Gastrocnemius medialis (tissue), 4 donors: ENCODE data around the gene LAMA1. TPM values are rescaled to one million over a fixed set of nuclear protein-coding genes. Genes with fewer than 3 reads are reported as not detected.

Source experiments
- ATAC-seq, 2 donors: fragments of 150-250 bp; one replicate each; pipeline ENCODE4 v1.9.1; 2016
- DNase-seq, 2 donors: peaks; one replicate each; pipeline ENCODE4 v3.0.0-alpha.2; 2019
- H3K27ac ChIP-seq, 4 donors: fragments of 200-600 bp; sonication (generic); 1 replicate in 1 of 4; 2 replicates in 3 of 4; pipeline ENCODE4 v1.5.1; 2016 to 2018; ENCODE audit warnings: mild to moderate bottlenecking in 2 of 4, moderate library complexity in 1 of 4
- H3K27me3 ChIP-seq, 3 donors: fragments of 200-600 bp; sonication (generic) in 2 of 3; 1 replicate in 1 of 3; 2 replicates in 2 of 3; pipeline versions ENCODE4 v1.5.1 to v1.6.0; 2016 to 2019; ENCODE audit warnings: mild to moderate bottlenecking in 1 of 3, moderate library complexity in 1 of 3
- H3K36me3 ChIP-seq, 2 donors: fragments of 200-600 bp; sonication (generic) in 1 of 2; one replicate each; pipeline ENCODE4 v1.5.1; 2017 to 2018
- H3K4me1 ChIP-seq, 2 donors: fragments of 200-600 bp; sonication (generic) in 1 of 2; one replicate each; pipeline ENCODE4 v1.5.1; 2016 to 2017; ENCODE audit warnings: mild to moderate bottlenecking in 2 of 2
- H3K4me3 ChIP-seq, 4 donors: fragments of 200-600 bp; sonication (generic) in 3 of 4; 1 replicate in 1 of 4; 2 replicates in 3 of 4; pipeline ENCODE4 v1.5.1; 2016 to 2019; ENCODE audit warnings: mild to moderate bottlenecking in 2 of 4
- H3K9me3 ChIP-seq, 3 donors: fragments of 200-600 bp; sonication (generic) in 2 of 3; 1 replicate in 1 of 3; 2 replicates in 2 of 3; pipeline ENCODE4 v1.5.1; 2016 to 2019
- POLR2A ChIP-seq, 2 donors: fragments of 450-650 bp; IDR thresholded peaks; one replicate each; pipeline ENCODE4 v1.6.1; 2017; ENCODE audit warnings: antibody characterized with exemption in 2 of 2, mild to moderate bottlenecking in 2 of 2, moderate library complexity in 2 of 2
- in situ Hi-C, 4 donors: fragments of 200-750 bp; cut with MboI; loops; one replicate each; pipeline versions ENCODE4 v1.15.0 to v1.8.0; 2017; ENCODE audit warnings: low sequenced_read_pairs in 4 of 4
- intact Hi-C: fragments of 100-400 bp; cut with DNase I; formaldehyde crosslinking; loops from one replicate; pipeline ENCODE4 v1.15.1; 2023; ENCODE audit warnings: low total_unique reads
- total RNA-seq, 4 donors: library from RNA; depleted of rRNA; stranded (reverse); fragments of >200 nt; gene quantifications; one replicate each; pipeline versions ENCODE4 v1.1.0 to v1.2.3, GENCODE V29; 2016
- TF ChIP-seq, protein P1 (sequence below), 5 experiments: fragments of 450-650 bp in 3 of 5; fragments of 200-600 bp in 2 of 5; sonication (generic) in 2 of 5; IDR thresholded peaks in 4 of 5; conservative IDR thresholded peaks in 1 of 5; 1 replicate in 4 of 5; 2 replicates in 1 of 5; pipeline ENCODE4 v1.5.1; 2016 to 2019; ENCODE audit warnings: antibody characterized with exemption in 5 of 5, mild to moderate bottlenecking in 3 of 5, moderate library complexity in 3 of 5

Gene LAMA1
- total RNA-seq, 4 donors from 2014 or later: 0.05 to 0.44 (median 0.09) TPM

DNA sequence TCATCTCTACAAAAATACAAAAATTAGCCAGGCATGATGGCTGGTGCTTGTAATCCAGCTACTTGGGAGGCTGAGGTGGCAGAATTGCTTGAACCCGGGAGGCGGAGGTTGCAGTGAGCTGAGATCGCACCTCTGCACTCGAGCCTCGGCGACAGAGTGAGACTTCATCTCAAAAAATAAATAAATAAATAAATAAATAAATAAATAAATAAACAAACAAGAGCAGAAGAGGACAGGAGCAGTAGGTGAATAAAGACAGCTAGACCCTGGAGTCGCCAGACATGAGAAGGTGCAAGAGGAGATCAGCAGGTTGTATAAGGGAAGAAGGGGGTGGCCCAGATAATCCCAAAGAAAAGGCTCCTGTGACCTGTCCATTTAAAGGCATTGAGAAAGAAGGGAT lies 12.3 kb downstream of the LAMA1 start:
- H3K27me3 ChIP-seq: no peaks in the 10 kb centered on the region
- intact Hi-C loops: no loop called here

DNA sequence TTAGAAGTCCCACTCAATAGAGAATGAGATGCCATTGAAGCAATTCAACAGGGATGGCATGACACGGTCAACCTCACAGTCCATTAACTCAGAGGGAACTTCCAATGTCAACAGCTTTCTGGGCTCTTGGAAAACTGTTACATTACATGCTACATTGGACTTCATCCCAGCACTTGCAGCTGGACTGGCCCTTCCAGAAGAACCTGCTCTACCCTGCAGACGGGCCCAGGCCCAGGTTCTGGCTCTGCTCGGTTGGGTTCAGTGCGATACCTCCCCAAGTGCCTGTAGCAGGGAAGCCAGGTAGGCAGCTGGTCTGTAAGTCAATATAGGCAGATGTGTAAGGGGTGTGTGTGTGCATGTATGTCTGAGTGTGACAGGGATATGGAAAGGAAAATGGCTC lies 12.9 kb downstream of the LAMA1 start:
- intact Hi-C loops: no loop called here
- H3K27ac ChIP-seq: no peak overlapping the region
- in situ Hi-C loops: no loop called here
- no peaks in the 10 kb centered on the region for H3K4me1 ChIP-seq
- no peak overlapping the region for H3K4me3 ChIP-seq
- DNase-seq (no peak), ATAC-seq (no peak)
- no peaks in the 10 kb centered on the region for H3K36me3 ChIP-seq
- H3K9me3 ChIP-seq: no peaks in the 10 kb centered on the region
- H3K27me3 ChIP-seq: no peaks in the 10 kb centered on the region
- TF ChIP-seq, protein P1, sequence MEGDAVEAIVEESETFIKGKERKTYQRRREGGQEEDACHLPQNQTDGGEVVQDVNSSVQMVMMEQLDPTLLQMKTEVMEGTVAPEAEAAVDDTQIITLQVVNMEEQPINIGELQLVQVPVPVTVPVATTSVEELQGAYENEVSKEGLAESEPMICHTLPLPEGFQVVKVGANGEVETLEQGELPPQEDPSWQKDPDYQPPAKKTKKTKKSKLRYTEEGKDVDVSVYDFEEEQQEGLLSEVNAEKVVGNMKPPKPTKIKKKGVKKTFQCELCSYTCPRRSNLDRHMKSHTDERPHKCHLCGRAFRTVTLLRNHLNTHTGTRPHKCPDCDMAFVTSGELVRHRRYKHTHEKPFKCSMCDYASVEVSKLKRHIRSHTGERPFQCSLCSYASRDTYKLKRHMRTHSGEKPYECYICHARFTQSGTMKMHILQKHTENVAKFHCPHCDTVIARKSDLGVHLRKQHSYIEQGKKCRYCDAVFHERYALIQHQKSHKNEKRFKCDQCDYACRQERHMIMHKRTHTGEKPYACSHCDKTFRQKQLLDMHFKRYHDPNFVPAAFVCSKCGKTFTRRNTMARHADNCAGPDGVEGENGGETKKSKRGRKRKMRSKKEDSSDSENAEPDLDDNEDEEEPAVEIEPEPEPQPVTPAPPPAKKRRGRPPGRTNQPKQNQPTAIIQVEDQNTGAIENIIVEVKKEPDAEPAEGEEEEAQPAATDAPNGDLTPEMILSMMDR (IDR thresholded peaks at IDR 0.05 in 4 of 5, conservative IDR thresholded peaks at IDR 0.05 in 1 of 5): no peak
- TF ChIP-seq POLR2A (IDR thresholded peaks at IDR 0.05): no peak

More for the DNA sequence above, 12.3 kb downstream of the LAMA1 start:
- no peak for ATAC-seq
- no peaks in the 10 kb centered on the region for H3K36me3 ChIP-seq
- H3K4me3 ChIP-seq: no peak overlapping the region
- no peak for DNase-seq
- H3K9me3 ChIP-seq: no peaks in the 10 kb centered on the region
- no peak for TF ChIP-seq POLR2A (IDR thresholded peaks at IDR 0.05)
- TF ChIP-seq, protein P1 (IDR thresholded peaks at IDR 0.05 in 4 of 5, conservative IDR thresholded peaks at IDR 0.05 in 1 of 5): no peak
- H3K27ac ChIP-seq: no peak overlapping the region
- H3K4me1 ChIP-seq: no peaks in the 10 kb centered on the region
- in situ Hi-C loops: no loop called here

DNA sequence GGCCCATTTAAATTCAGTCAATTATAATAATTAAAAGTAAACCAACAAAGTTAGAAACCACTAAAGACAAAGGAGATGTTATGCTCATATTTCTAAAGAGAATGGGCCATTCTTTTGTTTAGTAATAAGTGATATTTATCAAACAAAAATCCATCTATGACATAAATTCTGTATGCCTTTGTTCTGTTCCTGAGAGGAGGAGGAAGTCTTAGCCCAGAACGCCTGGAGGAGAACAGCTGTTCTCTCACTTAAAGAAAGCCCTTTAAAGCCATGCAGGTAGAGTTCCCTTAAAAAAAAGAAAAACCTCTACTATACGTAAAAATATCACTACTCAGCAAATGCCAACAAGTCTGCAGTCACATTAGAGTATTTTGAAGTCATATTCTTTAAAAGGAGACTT lies 15.5 kb downstream of the LAMA1 start:
- Histone ChIP-seq H3K4me1 (no peaks in the 10 kb centered on the region), H3K4me3 (no peak overlapping the region), H3K9me3 (no peaks in the 10 kb centered on the region), H3K27me3 (no peaks in the 10 kb centered on the region), H3K36me3 (no peaks in the 10 kb centered on the region), H3K27ac (no peak overlapping the region)
- DNase-seq: no peak
- intact Hi-C loops (no loop called here), in situ Hi-C loops (no loop called here)
- ATAC-seq: no peak
- TF ChIP-seq, protein P1 (IDR thresholded peaks at IDR 0.05 in 4 of 5, conservative IDR thresholded peaks at IDR 0.05 in 1 of 5): no peak
- no peak for TF ChIP-seq POLR2A (IDR thresholded peaks at IDR 0.05)

DNA sequence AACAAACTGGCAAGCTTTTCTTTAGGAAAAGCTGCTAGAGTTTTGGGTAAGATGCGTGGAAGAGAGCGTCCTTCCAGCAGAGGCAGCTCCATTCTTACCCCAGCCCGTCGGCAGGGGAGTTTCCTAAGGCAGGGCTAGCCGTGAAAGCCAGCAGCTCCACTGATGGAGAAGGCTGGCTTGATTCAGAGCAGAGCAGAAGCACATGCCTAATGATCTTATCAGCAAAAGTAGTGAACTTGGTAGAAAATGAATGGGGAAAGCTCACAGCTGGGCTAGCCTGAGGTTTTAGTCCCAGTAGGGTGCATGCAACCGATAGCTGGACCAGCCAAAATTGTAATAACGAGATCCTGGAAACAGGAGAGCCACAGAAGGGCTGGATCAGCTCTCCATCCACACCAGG lies 20.8 kb downstream of the LAMA1 start:
- Histone ChIP-seq H3K27ac (no peak overlapping the region), H3K4me3 (no peak overlapping the region), H3K4me1 (no peaks in the 10 kb centered on the region), H3K9me3 (no peaks in the 10 kb centered on the region), H3K27me3 (no peaks in the 10 kb centered on the region), H3K36me3 (no peaks in the 10 kb centered on the region)
- in situ Hi-C loops: no loop called here
- intact Hi-C loops: no loop called here
- no peak for ATAC-seq
- TF ChIP-seq POLR2A (IDR thresholded peaks at IDR 0.05): no peak
- TF ChIP-seq, protein P1 (IDR thresholded peaks at IDR 0.05 in 4 of 5, conservative IDR thresholded peaks at IDR 0.05 in 1 of 5): no peak
- DNase-seq: no peak

DNA sequence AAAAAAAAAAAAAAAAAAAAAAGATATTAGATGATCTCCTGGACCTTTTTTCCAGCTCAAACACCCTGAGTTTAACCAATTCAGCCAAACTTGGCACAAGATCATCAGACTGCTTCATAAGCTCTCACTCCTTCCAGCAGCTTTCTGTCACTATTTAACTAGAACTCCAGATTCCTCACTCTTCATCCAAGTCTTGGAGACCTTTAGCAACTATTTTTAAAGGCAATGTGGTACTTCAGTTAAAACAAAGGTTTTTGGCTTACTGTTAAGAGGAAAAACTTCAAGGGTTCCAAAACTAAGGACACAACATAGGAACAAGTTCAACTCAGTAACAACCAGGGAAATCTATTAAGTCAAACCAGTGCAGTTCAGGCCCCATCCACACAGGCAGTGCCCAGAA lies 23.2 kb downstream of the LAMA1 start:
- no peaks in the 10 kb centered on the region for H3K9me3 ChIP-seq
- no peak for DNase-seq
- intact Hi-C loops: no loop called here
- no peak overlapping the region for H3K27ac ChIP-seq
- no peaks in the 10 kb centered on the region for H3K27me3 ChIP-seq
- no peak overlapping the region for H3K4me3 ChIP-seq
- ATAC-seq: no peak
- no peaks in the 10 kb centered on the region for H3K4me1 ChIP-seq
- in situ Hi-C loops: no loop called here
- no peak for TF ChIP-seq POLR2A (IDR thresholded peaks at IDR 0.05)
- H3K36me3 ChIP-seq: no peaks in the 10 kb centered on the region
